Mesendoderm (in vitro differentiated cells): Measurements from ENCODE around the gene NOX3.

Experiments
- DNase-seq: peaks from one replicate; pipeline ENCODE4 v3.0.0; 2013
- H2AK5ac ChIP-seq: 2 replicates; pipeline ENCODE4 v1.6.1; 2013; ENCODE audit warnings: low read length, inconsistent platforms
- H2BK120ac ChIP-seq: 2 replicates; pipeline ENCODE4 v1.6.1; 2013; ENCODE audit warnings: low read depth, mild to moderate bottlenecking, low read length, moderate library complexity, mixed read lengths
- H2BK15ac ChIP-seq: replicated peaks from 2 replicates; pipeline ENCODE4 v1.6.1; 2013; ENCODE audit warnings: low read depth, mild to moderate bottlenecking, moderate library complexity
- H2BK5ac ChIP-seq: 2 replicates; pipeline ENCODE4 v1.6.1; 2013; ENCODE audit warnings: low read length, inconsistent platforms
- H3K18ac ChIP-seq: 2 replicates; pipeline ENCODE4 v1.6.1; 2013; ENCODE audit warnings: mild to moderate bottlenecking, low read length, mixed read lengths
- H3K23ac ChIP-seq: one replicate; pipeline ENCODE4 v1.6.1; 2013; ENCODE audit warnings: low read length
- H3K27ac ChIP-seq: 2 replicates; pipeline ENCODE4 v1.5.1; 2013; ENCODE audit warnings: low read depth, mild to moderate bottlenecking, inconsistent platforms, low read length, moderate library complexity
- H3K27me3 ChIP-seq: 2 replicates; pipeline ENCODE4 v1.6.1; 2013; ENCODE audit warnings: low read length, control low read depth, mild to moderate bottlenecking, inconsistent platforms; ENCODE audit not compliant: insufficient read depth, poor library complexity
- H3K36me3 ChIP-seq: 2 replicates; pipeline ENCODE4 v1.6.1; 2013; ENCODE audit warnings: low read length, inconsistent platforms; ENCODE audit not compliant: control insufficient read depth, insufficient read depth
- H3K4ac ChIP-seq: one replicate; pipeline ENCODE4 v1.6.1; 2013; ENCODE audit warnings: low read depth, mild to moderate bottlenecking, low read length, moderate library complexity
- H3K4me1 ChIP-seq: 2 replicates; pipeline ENCODE4 v1.6.1; 2013; ENCODE audit warnings: low read depth, low read length, inconsistent platforms; ENCODE audit not compliant: control insufficient read depth
- H3K4me2 ChIP-seq: 2 replicates; pipeline ENCODE4 v1.6.1; 2013; ENCODE audit warnings: low read length
- H3K4me3 ChIP-seq: 2 replicates; pipeline ENCODE4 v1.5.1; 2013; ENCODE audit warnings: mild to moderate bottlenecking, low read length
- H3K56ac ChIP-seq: one replicate; pipeline ENCODE4 v1.6.1; 2013; ENCODE audit warnings: low read length
- H3K79me1 ChIP-seq: 2 replicates; pipeline ENCODE4 v1.6.1; 2013; ENCODE audit warnings: low read length, inconsistent platforms
- H3K79me2 ChIP-seq: 2 replicates; pipeline ENCODE4 v1.6.1; 2013; ENCODE audit warnings: mild to moderate bottlenecking, low read length; ENCODE audit not compliant: control insufficient read depth, insufficient read depth
- H3K9ac ChIP-seq: 2 replicates; pipeline ENCODE4 v1.6.1; 2013; ENCODE audit warnings: low read length, inconsistent platforms
- H4K5ac ChIP-seq: one replicate; pipeline ENCODE4 v1.6.1; 2013; ENCODE audit warnings: low read length
- H4K8ac ChIP-seq: one replicate; pipeline ENCODE4 v1.6.1; 2013; ENCODE audit warnings: low read depth, mild to moderate bottlenecking, control low read depth, low read length, moderate library complexity
- WGBS: extraction: QIAGEN DNeasy Blood & Tissue Kit; methylation state at CpG from one replicate; pipeline ENCODE4 v1.1.7; 2013; ENCODE audit warnings: low lambda C conversion rate, missing lambda C conversion rate; ENCODE audit not compliant: insufficient coverage; ENCODE audit errors: extremely low coverage; 5-methylcytosine and 5-hydroxymethylcytosine counted together

The NOX3 gene

GRCh38 chr6:155449450-155450239 lies 6.0 kb downstream of the NOX3 start:
- no peak overlapping the region for H3K23ac ChIP-seq
- H3K4ac ChIP-seq = no peak overlapping the region
- H2BK120ac ChIP-seq = no peak overlapping the region
- no peak overlapping the region for H2BK5ac ChIP-seq
- no peaks in the 10 kb centered on the region for H3K79me2 ChIP-seq
- H3K18ac ChIP-seq = peak overlapping the region; percentile 82
- H4K5ac ChIP-seq = no peak overlapping the region
- no peaks in the 10 kb centered on the region for H3K36me3 ChIP-seq
- no peak overlapping the region for H3K4me3 ChIP-seq
- no peak overlapping the region for H2AK5ac ChIP-seq
- H3K9ac ChIP-seq = no peak overlapping the region
- H4K8ac ChIP-seq = no peak overlapping the region
- no peaks in the 10 kb centered on the region for H3K27me3 ChIP-seq
- peak; percentile 83 for DNase-seq
- H3K27ac ChIP-seq = no peak overlapping the region
- WGBS = no CpG with 5 or more reads among the region's 14 CpGs
- H3K4me1 ChIP-seq = peaks cover 16% of the 10 kb centered on the region
- H2BK15ac ChIP-seq = no peak overlapping the region
- H3K79me1 ChIP-seq = no peaks in the 10 kb centered on the region
- H3K56ac ChIP-seq = peak overlapping the region; percentile 17
- H3K4me2 ChIP-seq = no peak overlapping the region

- H3K23ac ChIP-seq = no peak overlapping the region
- H3K36me3 ChIP-seq = no peaks in the 10 kb centered on the region
- H3K79me1 ChIP-seq = no peaks in the 10 kb centered on the region
- peaks cover 16% of the 10 kb centered on the region for H3K4me1 ChIP-seq
- WGBS = no CpG with 5 or more reads among the region's 5 CpGs
- no peak overlapping the region for H4K8ac ChIP-seq
- H3K4me2 ChIP-seq = no peak overlapping the region
- no peak overlapping the region for H3K27ac ChIP-seq
- no peak overlapping the region for H2BK120ac ChIP-seq
- no peak overlapping the region for H2AK5ac ChIP-seq
- peak; percentile 48 for DNase-seq
- H4K5ac ChIP-seq = no peak overlapping the region
- peak overlapping the region; percentile 82 for H3K18ac ChIP-seq
- no peaks in the 10 kb centered on the region for H3K27me3 ChIP-seq
- H3K4me3 ChIP-seq = no peak overlapping the region
- H2BK15ac ChIP-seq = no peak overlapping the region
- peak overlapping the region; percentile 9 for H3K9ac ChIP-seq
- no peak overlapping the region for H2BK5ac ChIP-seq
- H3K56ac ChIP-seq = peak overlapping the region; percentile 59
- no peaks in the 10 kb centered on the region for H3K79me2 ChIP-seq
- peak overlapping the region; percentile 74 for H3K4ac ChIP-seq
Measured at GRCh38 chr6:155448668-155449449, 6.8 kb downstream of the NOX3 start.

- no peak overlapping the region for H3K56ac ChIP-seq
- no peaks in the 10 kb centered on the region for H3K27me3 ChIP-seq
- H3K4me2 ChIP-seq = no peak overlapping the region
- no peaks in the 10 kb centered on the region for H3K36me3 ChIP-seq
- no peak overlapping the region for H2BK120ac ChIP-seq
- H3K18ac ChIP-seq = no peak overlapping the region
- no peaks in the 10 kb centered on the region for H3K79me1 ChIP-seq
- no peak overlapping the region for H3K27ac ChIP-seq
- no peak for DNase-seq
- H2AK5ac ChIP-seq = no peak overlapping the region
- no peak overlapping the region for H3K23ac ChIP-seq
- H3K9ac ChIP-seq = no peak overlapping the region
- H3K4me1 ChIP-seq = peaks cover 16% of the 10 kb centered on the region
- H3K79me2 ChIP-seq = no peaks in the 10 kb centered on the region
- H2BK15ac ChIP-seq = no peak overlapping the region
- no peak overlapping the region for H4K8ac ChIP-seq
- no peak overlapping the region for H3K4ac ChIP-seq
- H3K4me3 ChIP-seq = no peak overlapping the region
- no peak overlapping the region for H4K5ac ChIP-seq
- H2BK5ac ChIP-seq = no peak overlapping the region
Measured at GRCh38 chr6:155447949-155448348, 7.7 kb downstream of the NOX3 start.

- Histone ChIP-seq H3K27ac (no peak overlapping the region), H3K4me2 (no peak overlapping the region), H4K8ac (no peak overlapping the region), H3K4ac (no peak overlapping the region), H3K9ac (no peak overlapping the region), H3K79me2 (no peaks in the 10 kb centered on the region), H2BK5ac (no peak overlapping the region), H2AK5ac (no peak overlapping the region), H3K4me3 (no peak overlapping the region), H3K56ac (no peak overlapping the region), H3K36me3 (no peaks in the 10 kb centered on the region), H3K23ac (no peak overlapping the region), H4K5ac (no peak overlapping the region), H3K79me1 (no peaks in the 10 kb centered on the region), H2BK15ac (no peak overlapping the region), H2BK120ac (no peak overlapping the region), H3K18ac (no peak overlapping the region), H3K27me3 (no peaks in the 10 kb centered on the region), H3K4me1 (peaks cover 13% of the 10 kb centered on the region)
- no CpG with 5 or more reads among the region's 9 CpGs for WGBS
- peak; percentile 66 for DNase-seq
Measured at GRCh38 chr6:155444952-155445903, 10.4 kb downstream of the NOX3 start.

GRCh38 chr6:155444120-155444917 lies 11.3 kb downstream of the NOX3 start:
- H3K79me1 ChIP-seq = no peaks in the 10 kb centered on the region
- H3K79me2 ChIP-seq = no peaks in the 10 kb centered on the region
- DNase-seq = peak; percentile 66
- peaks cover 7% of the 10 kb centered on the region for H3K4me1 ChIP-seq
- H3K27ac ChIP-seq = no peak overlapping the region
- H3K4ac ChIP-seq = no peak overlapping the region
- H2AK5ac ChIP-seq = no peak overlapping the region
- H2BK5ac ChIP-seq = no peak overlapping the region
- no peak overlapping the region for H3K4me2 ChIP-seq
- peak overlapping the region; percentile 80 for H3K18ac ChIP-seq
- no peak overlapping the region for H3K4me3 ChIP-seq
- H3K56ac ChIP-seq = no peak overlapping the region
- no peak overlapping the region for H3K9ac ChIP-seq
- no peak overlapping the region for H4K5ac ChIP-seq
- no peaks in the 10 kb centered on the region for H3K36me3 ChIP-seq
- H2BK120ac ChIP-seq = no peak overlapping the region
- no peaks in the 10 kb centered on the region for H3K27me3 ChIP-seq
- H3K23ac ChIP-seq = no peak overlapping the region
- H2BK15ac ChIP-seq = no peak overlapping the region
- no peak overlapping the region for H4K8ac ChIP-seq
- no CpG with 5 or more reads among the region's 9 CpGs for WGBS
